ENCODE measurements around the gene P2RY8.
"Not testable (repeated sequence)": the region's sequence is repeated elsewhere in the genome, so short reads cannot be mapped to it uniquely, and the experiment has no call there.

P2RY8 gene

DNA sequence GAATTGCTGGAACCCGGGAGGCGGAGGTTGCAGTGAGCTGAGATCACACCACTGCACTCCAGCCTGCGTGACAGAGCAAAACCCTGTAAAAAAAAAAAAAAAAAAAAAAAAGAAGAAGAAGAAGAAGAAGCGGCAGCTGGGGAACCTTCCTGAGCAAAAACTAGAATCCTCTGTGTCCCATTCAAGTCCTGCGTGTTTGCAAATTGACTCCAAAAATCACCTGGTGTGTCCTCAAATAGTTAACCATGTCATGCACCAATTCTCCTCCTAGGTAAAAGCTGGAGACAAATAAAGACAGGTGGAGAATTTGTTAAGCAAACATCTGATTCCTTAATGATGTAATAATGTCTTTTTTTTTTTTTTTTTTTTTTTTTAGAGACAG is 52.4 kb downstream of the P2RY8 start:
- DNase-seq: no peak

DNA sequence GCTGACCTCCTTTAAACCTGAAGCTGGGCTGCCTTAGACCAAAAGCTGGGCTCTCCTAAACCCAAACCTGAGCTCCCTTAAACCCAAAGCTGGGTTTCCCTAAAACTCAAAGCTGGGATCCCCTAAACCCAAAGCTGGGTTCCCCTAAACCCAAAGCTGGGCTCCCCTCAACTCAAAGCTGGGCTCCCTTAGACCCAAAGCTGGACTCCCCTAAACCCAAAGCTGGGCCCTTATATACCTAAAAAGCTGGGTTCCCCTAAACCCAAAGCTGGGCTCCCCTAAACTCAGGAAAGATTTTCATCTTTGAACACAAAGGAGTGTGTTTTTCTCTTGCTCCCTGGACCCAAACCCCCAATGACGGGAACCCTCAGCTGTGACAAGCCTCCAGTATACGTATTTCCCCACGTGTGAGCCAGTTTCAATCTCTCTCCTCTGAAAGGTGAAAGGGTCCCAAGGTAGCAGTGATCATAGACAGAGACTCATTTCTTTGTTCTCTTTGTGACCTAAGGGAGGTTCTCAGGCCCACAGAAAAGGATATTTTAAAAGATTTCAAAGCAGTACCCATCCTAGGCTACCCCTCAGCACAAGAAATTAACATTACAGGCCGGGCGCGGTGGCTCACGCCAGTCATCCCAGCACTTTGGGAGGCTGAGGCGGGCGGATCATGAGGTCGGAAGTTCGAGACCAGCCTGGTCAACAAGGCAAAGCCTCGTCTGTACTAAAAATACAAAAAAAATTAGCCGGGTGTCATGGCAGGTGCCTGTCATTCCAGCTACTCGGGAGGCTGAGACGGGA is 52.9 kb downstream of the P2RY8 start:
- DNase-seq: no peak

DNA sequence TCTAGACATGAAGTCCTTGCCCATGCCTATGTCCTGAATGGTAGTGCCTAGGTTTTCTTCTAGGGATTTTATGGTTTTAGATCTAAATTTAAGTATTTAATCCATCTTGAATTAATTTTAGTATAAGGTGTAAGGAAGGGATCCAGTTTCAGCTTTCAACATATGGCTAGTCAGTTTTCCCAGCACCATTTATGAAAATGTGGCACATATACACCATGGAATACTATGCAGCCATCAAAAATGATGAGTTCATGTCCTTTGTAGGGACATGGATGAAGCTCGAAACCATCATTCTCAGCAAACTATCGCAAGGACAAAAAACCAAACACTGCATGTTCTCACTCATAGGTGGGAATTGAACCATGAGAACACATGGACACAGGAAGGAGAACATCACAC is 54.5 kb downstream of the P2RY8 start:
- DNase-seq: not testable (repeated sequence)

DNA sequence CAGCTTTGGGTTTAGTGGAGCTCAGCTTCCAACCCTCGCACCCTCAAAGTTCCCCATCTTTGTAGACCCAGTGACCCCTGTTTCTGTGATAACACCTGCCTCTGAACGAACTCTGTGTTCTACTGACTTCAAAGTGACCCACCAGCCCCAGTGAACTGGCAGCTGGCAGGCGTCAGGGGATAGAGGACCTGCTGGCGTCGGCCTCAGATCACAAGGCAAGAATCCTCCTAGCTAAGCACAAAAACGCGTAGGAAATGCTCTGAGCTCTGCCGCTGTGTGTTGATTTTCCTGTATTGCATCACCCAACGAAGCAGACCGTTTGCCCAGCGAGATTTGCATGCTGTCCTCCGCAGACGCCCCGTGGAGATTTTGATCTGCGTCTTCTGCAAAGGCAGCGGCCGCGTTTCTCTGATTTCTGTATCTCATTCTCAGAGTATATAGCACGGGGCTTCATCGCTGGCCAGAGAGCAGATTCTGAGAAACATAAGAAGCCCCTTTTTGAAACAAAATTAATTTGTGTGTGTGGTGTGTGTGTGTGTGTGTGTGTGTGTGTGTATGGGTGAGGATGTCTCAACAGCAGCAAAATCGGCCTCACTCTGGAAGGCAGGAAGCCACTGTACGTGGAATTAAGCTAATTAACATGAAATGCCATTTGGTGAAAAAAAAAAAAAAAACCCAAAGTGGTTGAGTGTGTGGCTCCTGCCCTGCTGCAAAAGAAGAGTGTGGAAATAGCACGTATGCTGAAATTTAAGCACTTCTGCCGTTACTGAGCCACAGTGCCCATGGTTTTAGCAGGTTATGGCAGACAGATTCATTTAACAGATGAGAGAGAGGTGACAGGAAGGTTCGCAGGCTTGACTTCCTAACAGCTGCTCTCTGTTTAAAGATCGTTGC is 55.1 kb downstream of the P2RY8 start:
- DNase-seq: no peak

DNA sequence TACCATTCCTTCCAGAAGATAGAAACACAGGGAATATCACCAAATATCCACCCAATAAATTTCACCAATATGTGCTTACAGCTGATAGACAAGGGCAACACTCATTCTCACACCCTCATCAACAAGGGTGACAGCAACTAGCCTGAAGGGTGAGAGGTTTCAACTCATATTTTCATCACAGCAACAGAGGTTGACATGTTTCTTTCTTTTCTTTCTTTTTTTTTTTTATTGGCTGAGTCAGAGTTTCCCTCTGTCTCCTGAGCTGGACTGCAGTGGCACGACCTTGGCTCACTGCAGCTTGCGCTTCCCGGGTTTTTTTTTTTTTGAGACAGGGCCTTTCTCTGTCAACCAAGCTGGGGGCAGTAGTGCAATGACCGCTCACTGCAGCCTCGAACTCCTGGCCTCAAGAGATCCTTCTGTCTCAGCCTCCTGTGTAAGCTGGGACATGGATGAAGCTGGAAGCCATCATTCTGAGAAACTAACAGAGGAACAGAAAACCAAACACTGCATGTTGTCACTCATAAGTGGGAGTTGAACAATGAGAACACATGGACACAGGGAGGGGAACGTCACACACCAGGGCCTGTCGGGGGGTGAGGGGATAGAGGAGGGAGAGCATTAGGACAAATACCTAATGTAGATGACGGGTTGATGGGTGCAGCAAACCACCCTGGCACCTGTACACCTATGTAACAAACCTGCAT is 56.8 kb downstream of the P2RY8 start:
- no peak for DNase-seq

DNA sequence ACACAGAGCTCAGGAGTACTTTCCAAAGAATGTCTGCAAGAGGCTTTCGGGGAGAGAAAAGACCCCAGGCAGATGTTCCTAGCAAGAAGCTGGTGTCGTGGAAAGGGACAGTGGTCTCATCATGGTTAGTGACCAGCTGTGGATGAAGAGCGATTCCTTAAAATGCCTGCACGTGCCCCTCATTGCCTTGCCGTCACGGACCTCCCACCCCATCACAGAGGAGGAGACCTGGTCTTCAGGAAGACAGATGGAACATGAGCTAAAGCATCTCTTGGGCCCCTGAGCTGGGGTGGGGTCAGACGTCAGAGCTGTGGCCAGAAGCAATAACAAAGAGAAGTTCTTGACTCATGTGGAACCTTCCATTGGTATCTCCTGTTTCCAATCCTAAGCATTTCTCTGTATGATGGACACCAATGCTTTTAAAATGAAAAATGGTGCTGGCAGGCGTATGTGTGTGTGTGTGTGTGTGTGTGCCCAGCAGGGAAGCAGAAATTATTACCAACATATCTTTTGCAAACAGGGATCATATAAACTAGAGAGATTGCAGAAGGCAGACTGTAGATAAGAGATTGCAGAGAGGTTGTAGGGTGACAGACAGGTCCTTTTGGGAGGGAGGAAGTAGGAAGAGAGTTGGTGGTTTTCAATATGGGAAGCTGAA is 59.1 kb downstream of the P2RY8 start:
- DNase-seq: no peak

DNA sequence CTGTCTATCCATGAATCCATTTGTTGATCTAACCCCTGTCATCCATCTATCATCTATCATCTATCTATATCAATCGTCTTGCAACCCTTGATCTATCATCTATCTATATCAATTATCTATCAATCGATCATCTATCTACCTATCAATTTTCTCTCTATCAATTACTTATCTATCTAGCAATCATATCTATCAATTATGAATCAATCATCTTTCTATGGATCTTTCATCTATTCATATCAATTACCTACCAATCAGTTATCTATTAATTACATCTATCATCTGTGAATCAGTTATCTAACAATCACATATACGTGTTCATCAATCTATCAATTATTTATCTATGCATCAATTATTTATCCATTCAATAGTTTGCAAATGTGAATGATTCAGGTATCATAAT is 59.8 kb downstream of the P2RY8 start:
- DNase-seq: no peak

DNA sequence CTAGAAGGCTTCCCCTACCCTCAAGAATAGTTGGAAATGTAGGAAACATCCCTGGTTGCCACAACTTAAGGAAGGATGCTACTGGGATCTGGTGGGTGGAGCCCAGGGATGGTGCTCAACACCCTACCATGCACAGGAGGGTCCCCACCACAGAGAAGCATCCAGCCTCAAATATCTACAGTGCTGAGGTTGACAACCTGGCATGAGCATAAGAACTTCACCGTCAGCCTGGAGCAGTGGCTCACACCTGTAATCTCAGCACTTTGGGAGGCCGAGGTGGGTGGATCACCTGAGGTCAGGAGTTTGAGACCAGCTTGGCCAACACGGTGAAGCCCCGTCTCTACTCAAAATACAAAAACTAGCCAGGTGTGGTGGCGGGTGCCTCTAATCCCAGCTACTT is 60.3 kb downstream of the P2RY8 start:
- DNase-seq: no peak

DNA sequence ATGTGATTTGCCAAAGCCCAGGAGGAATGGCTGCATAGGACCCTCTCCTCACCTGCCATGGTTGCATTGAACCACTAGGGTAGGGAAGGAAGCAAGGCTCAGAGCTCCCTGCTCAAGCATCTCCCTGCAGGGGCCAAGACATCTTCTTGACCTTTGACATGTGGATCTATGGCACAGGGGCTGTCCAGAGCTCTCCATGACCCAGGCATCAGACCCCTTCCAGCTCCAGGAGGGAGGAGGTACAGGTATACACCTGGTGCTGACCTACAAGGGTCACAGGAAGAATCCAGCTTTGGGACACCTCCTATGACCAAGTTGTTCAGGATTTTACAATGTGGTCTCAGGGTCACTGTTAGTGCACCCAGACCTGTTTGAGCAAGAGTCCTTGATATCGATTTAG is 61.1 kb downstream of the P2RY8 start:
- DNase-seq: no peak

DNA sequence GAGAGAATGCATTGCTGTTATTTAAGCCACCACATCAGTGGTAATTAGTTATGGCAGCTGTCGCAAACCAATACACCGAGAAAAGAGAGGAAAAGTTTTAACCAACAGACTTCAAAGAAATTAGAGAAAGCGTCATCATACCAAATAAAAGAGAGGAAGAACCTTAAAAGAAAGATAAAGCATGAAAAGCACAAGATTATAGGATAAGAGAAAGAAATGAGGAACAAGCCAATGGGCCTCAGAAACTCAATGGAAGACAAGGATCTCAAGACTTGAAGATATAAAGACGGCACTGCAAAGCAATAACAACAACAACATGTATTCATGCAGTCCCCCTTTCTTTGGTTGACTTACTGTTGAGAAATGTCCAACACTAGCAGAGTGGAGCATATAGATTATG is 61.5 kb downstream of the P2RY8 start:
- DNase-seq: no peak

DNA sequence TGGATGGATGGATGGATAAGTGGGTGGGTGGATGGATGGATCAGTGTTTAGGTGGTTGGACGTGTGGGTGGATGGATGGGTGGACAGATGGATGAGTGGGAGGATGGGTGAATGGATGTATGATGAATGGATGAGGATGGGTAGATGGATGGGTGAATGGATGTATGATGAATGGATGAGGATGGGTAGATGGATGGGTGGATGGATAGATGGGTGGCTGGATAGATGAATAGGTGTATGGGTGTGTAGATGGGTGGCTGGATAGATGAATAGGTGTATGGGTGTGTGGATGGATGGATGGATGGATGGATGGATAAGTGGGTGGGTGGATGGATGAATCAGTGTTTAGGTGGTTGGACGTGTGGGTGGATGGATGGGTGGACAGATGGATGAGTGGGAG is 62.4 kb downstream of the P2RY8 start:
- not testable (repeated sequence) for DNase-seq

DNA sequence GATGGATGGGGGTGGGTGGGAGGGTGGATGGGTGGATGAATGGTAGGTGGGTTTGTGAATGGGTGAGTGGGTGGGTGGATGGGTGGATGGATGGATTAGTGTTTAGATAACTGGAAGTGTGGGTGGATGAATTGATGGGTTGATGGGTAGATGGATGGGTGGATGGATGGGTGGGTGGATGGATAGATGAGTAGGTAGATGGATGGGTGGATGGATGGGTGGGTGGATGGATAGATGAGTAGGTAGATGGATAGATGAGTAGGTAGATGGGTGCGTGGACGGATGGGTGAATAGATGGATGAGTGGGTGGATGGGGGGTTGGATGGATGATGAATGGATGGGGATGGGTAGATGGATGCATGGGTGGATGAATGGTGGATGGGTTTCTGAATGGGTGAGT is 64.0 kb downstream of the P2RY8 start:
- DNase-seq: no peak

DNA sequence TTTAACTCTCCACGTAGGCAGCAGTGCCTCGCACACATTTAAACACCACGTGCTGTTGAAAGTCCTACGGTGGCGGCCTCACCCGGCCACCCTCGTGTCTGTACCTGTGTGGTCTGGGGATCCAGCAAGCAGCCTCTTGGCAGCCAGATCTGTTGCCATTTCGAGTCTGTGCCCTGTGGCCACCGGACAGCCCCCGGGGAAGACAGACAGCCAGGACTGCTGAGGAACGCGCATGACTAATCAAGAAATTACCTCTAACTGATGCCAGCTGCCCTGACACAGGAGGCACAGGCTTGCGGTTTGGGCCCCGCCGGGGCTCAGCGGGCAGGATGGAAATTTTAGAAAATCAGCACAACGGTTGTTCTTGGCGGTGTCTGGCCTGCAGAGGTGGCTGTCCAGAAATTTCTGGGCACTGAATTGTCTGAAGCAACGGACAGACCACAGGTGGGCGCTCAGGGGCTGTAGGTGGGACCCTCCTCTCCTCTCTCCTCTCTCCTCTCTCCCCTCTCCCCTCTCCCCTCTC is 68.7 kb downstream of the P2RY8 start:
- peak; percentile 24 for DNase-seq

DNA sequence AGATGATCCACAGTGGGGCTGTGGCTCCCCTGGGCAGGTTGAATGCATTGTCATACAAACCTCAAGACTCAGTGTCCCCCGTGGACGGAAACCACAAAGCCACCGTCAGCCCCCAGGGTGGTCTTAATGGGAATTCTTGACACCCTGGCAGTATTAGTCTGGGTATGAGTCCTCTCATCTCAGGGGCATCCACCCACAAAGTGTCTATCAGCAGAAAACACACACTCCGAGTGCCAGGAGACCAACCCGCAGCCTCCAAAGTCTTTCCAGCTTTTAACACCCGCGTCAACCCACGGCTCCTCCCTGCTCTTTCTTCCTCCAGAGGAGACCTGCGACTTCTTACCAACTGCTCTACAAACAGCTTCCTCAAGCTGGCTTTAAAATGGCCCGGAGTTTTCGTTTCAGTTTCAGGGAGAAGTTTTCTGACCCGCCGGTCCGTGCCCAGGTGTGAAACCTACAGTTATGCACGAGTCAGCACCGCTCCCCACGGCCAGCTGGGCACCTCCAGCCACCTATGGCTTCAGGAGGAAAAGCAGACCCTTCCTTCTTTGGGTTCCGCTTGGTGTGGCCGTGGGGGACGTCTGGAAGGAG is 69.9 kb downstream of the P2RY8 start:
- DNase-seq: no peak

DNA sequence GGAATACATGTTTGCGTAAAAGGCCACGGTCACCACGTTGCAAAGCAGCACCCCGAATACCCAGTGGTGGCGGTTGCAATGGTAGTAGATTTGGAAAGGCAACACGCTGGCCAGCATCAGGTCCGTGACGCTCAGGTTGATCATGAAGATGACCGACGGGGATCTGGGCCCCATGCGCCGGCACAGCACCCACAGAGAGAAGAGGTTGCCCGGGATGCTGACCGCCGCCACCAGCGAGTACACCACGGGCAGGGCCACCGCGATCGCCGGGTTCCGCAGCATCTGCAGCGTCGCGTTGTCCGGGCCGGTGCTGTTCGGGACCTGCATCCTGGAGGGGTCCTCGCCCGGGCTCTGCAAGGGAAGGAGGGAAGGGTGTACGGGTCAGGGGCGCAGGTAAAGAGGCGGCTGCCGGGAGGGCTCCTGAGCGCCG is 70.7 kb downstream of the P2RY8 start:
- no peak for DNase-seq

DNA sequence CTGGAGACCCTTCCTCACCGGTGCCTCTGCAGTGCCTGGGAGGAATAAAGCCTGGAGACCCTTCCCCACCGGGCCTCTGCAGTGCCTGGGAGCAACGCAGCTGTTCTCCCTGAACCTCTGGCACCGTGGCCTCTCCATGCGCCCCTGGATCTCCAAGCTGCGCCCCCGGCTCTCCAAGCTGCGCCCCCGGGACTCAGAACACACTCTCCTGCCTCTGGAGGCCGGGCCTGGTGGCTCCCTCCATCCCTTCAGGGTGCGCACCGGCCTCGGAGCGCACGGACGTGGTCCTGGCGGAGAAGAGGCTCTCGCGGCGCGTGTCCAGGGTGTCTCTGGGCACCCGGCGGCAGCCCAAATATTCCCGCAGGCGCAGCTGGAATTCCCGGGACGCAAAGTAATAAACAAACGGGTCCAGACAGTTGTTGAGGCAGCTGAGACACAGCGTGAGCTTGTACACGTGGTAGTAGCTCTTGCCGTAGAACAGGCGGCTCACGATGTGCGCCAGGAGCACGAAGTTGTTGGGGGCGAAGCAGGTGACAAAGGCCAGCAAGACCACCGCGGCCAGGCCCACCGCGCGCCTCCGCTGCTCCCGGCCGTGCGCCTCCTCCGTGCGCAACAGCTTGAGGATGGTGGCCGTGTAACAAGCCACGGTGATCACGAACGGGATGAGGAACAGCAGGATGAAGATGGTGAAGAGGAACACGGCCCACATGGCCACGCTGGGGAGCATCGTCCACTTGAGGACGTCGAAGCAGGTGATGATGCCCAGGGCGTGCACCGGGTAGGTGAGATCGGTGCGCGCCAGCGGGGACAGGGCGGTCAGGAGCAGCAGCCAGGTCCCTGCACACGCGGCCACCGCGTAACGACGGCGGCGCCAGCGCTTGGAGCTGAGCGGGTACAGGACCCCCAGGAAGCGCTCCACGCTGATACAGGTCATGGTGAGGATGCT is 71.4 kb downstream of the P2RY8 start:
- no peak for DNase-seq

DNA sequence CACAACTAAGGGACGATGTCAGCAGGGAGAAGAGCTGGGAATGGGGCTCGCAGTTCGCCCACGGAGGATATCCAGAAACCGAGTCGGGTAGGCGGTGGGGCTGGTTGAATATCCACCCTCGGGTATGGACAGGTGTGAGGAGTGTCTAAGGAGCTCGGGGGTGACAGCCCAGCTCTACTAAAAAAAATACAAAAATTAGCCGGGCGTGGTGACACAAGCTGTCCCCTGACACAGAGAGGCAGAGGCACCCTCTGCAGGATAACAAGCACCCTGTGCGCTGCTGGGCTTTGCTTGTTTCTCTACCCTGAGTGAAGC is 72.1 kb downstream of the P2RY8 start:
- no peak for DNase-seq

DNA sequence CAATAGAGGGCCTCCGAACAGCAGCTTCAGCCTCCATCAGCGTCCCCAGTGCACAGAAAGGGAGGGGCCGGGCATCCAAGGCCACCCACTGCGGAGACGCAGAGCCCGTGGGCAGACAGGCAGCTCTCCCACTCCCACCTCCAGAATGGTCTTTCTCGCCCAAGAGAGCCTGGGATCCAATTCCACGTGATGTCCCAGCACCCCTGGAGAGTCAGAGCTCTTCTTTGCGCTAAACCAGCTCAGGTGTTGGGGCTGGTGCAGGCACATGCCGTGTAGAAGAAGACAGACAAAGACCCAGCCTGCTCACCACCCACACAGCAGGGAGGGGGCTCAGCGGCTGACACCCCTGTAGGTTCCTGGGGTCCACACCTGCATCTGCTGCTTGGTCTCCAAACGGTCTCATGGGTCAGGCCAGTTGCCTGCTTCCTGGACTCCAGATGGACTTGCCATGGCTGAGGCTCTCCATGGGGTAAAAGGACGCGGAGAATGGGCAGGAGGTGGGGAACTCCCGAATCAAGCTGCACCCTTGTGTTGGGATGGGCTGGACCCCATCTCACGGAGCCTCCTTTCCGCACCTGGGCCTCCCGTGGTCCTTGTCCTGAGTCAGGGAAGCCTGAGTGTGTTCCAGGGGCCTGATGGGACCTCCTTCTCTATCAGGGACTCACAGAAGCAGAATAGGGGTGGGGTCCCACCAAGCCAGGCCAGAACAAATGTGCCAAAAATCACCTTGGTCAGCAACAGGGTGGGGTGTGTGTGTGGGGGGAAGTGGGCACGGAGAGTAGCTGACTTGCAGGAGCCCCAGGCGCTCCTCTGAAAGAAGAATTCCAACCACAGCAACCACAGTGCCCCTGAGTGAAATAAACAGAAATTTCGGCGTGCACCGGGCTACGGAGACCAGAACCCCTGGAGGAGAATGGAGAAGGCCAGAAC is 72.7 kb downstream of the P2RY8 start:
- DNase-seq: no peak

DNA sequence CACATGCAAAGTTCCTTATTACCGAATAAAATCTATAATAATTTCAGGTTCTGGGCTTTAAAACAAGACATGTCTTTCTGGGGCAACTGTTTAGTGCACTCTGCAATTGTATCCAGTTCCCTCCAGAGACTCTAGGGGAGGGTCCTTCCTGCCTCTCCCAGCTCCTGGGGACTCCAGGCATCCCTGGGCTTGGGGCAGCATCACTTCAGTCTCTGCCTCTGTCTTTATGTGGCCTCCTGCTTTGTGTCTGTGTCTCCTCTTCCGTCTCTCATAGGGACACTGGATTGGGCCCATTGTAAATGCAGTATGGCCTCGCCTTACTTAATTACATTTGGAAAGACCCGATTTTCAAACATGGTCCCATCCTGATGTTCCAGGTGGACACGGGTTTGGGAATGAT is 73.4 kb downstream of the P2RY8 start:
- no peak for DNase-seq

DNA sequence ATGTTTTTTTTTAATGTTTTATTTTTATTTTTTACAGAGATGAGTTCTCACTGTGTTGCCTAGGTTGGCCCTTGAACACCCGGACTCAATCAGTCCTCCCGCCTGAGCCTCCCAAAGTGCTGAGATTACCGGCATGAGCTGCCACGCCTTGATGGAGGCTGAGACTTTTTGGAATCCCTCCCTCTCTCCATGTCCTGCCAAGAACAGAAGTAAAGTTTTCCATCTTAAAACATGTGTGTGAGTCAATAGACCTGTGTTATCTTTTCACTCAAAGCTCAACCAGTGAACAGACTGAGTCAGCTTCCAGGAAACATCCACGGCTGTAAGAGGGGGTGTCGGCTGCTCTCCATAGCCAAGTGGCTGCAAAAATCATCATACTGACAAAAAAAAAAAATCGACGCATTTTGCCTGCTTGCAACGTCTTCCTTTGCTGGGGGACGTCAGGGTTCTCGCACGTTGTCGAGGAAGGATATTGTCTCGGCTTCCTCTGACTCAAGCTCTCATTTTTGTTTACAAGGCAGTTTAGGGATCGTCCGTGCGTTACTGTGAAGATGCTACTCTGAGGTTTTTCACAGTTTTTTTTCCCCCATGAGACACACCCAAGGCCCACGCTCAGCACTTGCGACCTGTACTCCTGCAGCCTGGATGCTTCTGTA is 74.3 kb downstream of the P2RY8 start:
- DNase-seq: no peak

Measured in NCI-H2171 treated with DMSO at 0.1 percent for 48 hours (cell line).